ENCODE results near the gene RAB12. TPM values are rescaled to one million over a fixed set of nuclear protein-coding genes. Genes with fewer than 3 reads are reported as not detected.
"Not testable (repeated sequence)": the region's sequence is repeated elsewhere in the genome, so short reads cannot be mapped to it uniquely, and the experiment has no call there.

Gene RAB12
- total RNA-seq, 1 experiment from 2014 or later: 24.9 TPM

DNA sequence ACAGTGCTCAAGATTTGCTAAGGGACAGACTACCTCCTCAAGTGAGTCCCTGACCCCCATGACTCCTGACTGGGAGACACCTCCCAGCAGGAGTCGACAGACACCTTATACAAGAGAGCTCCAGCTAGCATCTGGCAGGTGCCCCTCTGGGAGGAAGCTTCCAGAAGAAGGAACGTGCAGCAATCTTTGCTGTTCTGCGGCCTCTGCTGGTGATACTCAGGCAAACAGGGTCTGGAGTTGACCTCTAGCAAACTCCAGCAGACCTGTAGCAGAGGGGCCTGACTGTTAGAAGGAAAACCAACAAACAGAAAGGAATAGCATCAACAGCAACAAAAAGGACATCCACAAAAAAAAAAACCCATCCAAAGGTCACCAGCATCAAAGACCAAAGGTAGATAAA, 38.1 kb downstream of the RAB12 start:
- not testable (repeated sequence) for DNase-seq (ENCODE audit: low spot score)

DNA sequence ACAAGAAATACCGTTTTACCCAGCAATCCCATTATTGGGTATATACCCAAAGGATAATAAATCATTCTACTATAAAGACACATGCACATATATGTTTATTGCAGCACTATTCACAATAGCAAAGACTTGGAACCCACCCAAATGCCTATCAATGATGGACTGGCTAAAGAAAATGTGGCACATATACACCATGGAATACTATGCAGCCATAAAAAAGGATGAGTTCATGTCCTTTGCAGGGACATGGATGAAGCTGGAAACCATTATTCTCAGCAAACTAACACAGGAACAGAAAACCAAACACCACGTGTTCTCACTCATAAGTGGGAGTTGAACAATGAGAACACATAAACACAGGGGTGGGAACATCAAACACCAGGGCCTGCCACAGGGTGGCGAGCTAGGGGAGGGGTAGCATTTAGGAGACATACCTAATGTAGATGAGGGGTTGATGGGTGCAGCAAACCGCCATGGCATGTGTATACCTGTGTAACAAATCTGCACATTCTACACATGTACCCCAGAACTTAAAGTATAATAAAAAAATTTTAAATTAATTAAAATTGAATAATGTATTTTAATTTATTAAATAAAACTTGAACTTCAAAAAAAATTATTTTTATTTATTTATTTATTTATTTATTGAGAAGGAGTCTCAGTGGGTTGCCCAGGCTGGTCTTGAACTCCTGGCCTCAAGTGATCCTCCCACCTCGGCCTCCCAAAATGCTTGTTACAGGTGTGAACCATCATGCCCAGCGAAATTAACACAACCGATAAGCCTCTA, 42.4 kb downstream of the RAB12 start:
- DNase-seq (ENCODE audit: low spot score): not testable (repeated sequence)

DNA sequence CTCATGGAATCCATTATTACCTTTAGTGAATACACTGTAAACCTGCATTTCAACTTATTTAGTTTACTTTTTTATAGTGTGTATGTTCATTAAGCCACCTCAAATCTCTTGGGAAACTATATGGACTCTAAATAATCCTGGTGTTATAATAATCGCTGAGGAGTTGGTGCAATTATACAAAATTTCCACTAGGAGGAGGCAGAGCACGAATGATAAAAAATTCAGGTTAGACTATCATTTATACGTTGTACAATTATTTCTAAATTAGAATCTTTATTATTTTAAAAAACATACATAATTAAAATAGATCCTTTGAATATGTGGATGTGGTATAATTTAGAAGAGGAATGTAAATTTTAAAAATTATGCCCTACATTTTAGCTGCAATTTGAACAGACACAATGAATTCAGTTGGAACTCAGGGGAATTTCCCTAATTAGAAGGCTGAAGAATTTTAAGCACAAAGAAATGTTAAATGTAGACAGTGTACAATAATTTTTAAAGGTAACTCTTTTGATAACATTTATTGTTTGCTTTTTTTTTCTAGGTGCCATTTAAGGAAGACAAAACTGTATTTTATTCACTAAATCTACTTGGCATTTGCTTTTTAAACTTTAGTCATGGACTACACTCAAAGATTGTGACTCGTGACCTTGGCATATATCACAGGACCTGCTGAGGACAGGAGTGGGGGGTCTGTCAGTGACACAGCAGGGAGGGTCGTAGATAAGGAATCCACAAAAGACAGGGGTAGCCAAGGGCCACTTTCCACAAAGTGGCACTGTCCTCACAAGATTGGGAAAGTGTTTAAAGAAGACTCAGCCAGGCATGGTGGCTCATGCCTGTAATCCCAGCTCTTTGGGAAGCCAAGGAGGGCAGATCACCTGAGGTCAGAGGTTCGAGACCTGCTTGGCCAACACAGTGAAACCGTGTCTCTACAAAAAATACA, 45.5 kb downstream of the RAB12 start:
- DNase-seq (ENCODE audit: low spot score): peak; percentile 66

DNA sequence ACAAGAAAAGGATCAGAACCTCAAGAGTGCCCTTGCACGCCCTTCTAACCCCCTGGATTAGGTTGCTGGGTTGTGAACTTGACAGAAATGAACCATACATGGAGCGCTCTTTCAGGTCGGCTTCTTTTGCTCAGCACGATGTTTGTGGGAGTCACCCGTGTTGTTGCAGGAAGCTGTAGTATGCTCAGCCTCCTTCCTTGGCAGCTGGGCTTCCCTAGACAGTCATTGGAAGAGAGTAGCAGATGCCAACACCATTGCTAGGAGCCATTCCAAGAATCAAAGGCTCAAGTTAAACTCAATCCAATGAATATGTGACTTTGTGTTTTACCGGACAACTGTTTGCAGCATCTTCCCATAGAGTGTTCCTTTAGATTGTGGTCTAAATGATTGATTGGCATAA, 47.0 kb downstream of the RAB12 start:
- no peak for DNase-seq (ENCODE audit: low spot score)

DNA sequence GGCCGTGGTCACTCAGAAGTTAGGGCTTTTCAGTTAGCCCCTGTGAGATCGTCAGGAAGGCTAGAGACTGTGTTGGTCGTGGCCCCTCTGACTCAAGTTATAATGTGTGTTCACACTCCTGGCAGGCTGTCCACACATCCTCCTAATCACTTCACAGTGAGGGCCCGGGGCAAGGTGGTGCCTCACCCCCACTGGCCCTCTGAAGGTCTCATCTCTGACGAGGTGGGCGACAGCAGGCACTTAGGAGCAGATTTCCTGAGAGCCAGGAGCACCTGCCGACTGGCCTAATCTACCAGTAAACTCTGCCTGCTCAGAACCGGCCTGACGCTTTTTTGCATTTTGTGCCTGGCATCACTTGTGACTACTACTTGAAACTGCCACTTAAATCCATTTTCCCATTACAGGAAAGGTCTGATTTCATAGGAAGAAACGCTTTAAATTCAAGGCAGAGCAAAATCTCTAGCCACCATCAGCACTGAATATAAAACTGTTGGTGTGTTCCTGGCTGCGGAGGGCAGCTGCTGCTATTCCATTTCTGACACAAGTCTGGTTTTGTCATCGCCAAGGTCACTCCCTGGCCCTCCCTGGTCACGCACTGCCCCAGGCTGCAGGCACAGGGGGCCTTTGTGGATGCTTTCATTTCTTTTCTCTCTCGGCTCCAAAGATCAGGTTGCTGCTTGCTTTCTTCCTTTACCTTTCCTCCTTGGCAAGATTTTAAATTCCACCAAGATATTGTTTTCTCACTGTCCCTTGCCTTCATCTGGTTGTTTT, 48.0 kb downstream of the RAB12 start:
- no peak for DNase-seq (ENCODE audit: low spot score)

DNA sequence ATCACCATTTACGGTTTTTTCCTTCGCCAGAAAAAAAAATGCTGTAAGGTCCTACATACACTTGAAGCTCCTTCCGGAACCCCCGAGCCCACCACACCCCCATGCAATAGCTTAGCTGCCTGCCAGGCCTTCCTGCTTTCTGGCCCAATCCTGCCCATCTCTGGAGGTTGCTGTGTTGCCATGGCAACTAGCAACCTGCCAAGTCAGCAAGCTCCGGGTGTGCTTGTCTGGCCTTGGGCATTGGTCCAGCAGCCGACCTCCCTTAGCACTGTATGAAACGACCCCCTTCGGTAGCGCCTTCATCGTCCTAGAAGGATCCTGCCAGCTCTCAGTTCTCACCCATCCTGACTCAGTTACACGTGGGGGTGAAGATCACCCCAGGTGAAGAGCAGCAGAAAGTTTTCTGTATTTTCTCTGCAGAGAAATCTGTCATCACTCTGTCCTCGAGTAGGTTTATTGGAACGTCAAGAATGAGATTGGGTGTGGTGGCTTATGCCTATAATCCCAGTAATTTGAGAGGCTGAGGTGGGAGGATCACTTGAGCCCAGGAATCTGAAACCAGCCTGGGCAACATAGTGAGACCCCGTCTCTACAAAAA, 48.7 kb downstream of the RAB12 start:
- no peak for DNase-seq (ENCODE audit: low spot score)

DNA sequence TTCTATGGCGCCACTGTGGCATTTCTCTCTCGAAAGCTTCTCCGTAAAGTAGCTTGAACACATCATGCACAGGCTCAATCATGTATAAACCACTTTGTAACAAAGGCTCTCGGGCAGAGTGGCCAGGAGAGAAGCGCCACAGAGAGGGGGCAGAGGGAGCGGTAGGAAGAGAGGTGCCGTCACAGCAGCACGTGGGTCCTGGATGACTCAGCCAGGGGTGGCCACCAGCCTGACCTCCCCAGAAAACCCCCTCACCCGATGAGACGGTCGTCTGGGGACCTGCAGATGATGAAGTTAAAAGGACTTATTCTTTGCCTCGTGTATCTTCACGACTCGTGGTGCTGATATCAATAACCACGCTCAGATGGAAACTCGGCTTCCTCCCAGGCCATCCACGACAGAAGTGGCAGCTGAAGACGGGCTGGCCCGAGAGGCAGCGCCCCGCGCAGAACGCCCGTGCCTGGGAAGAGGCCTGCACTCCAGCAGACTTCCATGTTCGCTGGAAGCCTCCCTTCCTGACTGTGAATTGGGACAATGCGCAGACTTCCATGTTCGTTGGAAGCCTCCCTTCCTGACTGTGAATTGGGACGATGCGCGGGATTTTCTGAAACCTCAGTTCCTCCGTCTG, 49.7 kb downstream of the RAB12 start:
- DNase-seq (ENCODE audit: low spot score): no peak

DNA sequence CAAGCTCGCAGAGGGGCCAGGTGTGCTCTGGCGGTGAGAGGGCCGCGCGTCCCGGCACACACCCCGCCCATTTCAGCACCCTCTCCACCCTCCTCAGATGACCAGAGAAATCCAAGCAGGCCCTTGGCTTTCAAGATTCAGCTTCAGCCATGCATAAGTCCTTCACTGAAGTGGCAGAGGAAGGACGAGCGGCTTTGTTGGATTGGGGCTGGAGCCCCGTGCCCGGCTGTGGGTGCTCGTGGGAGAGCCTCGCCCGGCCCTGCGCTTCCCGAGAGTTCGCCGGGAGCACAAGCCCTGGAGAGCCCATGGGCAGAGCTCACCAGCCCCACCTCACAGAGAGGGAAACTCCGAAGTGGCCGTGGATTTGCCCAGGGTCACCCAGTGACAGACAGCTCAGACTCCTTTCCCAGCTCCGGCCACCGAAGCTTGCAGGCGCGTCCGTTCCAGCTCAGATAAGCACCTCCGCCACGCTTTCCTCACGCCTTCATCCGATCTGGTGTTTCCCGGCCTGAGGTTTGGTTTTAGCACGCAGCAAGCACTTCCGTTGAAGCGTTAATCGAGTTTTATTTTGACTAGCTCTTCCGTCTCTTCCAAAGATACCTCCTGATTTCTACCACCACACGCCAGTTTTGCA, 50.5 kb downstream of the RAB12 start:
- DNase-seq (ENCODE audit: low spot score): no peak

DNA sequence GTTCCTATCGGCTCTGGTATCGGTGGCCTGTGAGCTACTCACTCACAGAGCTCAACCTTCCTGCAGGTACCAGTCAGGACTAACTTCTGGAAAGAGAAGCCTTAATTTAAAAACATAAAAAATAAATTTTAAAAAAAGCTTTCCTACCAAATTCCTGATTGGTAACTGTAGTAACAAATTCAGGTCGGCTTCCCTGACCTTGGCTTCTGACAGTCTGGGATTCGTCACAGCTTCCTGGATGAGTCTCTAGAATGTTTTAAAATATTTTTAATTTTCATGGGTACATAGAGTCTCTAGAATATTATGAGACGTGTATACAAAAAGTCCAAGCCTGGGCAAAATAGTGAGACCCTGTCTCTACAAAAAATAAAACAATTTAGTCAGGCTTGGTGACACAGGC, 51.1 kb downstream of the RAB12 start:
- no peak for DNase-seq (ENCODE audit: low spot score)

DNA sequence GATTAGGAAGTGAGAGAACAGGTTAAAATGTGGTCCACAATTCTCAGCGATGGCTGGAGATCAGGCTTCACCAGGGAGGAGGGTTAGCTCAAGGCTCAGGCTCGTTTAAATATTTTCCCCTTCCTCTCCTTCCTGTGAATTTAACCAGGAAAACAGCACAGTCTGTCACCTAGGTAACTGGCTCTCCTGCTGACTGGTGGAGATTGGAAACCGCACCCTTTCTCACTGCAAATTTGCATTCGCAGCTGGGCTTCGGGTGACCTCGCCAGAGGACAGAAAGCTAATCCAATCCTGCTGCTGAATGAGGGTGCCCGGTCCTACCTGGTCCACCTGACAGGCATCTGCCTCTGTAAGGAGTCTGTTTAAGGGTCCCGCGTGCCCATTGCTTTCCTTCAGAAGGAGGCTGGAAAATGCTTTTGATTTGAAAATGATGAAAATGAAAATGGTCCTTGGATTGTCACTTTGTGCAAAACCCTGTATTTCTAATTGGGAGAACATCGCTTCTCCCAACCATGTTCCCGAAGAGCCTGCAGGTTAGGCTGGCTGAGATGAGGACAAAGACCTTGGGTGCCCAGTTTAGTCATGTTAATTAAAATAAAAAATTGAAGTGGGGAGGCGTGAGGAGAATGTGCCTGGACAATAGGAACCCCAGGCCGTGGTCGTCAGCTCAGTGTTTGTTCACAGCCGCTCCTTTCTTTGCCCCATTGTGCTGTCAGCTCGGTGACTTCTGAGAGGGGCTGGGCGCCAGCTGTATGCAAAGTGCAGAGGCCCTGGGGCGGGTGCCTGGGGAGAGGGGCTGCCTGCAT, 52.7 kb downstream of the RAB12 start:
- DNase-seq (ENCODE audit: low spot score): no peak

DNA sequence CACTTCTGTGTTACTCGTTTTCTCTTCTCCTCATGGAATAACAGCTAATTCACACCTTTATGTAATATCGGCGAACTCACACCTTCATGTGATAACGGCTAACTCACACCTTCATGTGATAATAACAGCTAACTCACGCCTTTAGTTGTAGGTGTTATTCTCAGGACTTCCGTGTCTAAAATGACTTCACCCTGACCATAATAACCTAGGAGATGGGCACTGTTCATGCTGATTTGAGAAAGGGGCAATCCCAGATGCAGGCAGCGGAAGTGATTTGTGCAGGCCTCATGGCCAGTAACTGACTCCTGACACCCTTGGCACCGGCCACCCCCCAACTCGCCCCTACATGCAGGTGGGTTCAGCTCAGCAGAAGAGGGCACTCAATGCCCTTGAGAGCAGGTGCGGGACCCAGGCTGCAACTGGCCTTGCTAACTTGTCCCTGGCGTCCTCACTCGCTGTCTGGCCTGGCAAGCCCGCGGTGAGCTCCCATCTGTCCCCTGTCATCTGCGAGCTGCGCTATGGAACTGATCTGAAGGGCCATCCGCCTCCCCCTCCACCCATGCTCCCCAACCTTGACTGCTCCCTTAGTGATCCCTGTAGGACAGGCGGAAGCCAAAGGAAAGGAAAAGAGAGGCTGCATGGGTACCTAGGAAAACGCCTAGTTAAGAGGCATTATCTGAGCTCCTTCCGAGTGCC, 53.5 kb downstream of the RAB12 start:
- no peak for DNase-seq (ENCODE audit: low spot score)

DNA sequence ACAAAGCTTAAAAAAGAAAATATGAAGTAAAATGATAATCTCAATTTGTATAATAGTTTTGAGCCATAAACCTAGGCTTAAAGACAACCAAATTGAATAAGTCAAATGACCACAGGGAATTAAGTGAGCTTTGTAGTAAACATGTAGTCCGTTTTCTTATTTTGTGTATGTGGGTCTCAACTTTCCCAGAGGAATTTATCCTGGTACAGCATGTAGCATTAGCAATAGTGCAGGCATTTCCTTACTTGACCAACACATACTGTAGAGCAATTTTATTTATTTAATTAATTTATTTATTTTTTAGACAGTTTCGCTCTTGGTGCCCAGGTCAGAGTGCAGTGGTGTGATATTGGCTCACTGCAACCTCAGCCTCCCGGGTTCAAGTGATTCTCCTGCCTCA, 58.6 kb downstream of the RAB12 start:
- DNase-seq (ENCODE audit: low spot score): no peak

DNA sequence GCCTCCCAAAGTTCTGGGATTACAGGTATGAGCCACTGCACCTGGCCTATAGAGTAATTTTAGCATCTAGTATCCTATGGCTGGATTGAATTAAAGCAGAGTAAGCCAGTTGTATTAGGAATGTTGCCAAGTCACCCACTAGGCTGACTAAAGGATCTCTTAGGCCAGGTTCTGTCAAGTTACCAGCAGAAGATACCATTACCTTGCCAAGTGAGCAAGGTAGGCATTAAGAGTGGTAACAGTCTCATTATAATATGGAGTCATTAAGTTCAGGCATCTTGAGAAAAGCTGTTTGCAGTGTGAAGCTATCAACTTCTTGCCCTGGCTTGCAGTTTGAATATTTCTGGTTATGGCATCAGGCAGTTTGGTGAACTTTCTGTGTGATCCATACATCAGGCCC, 59.1 kb downstream of the RAB12 start:
- DNase-seq (ENCODE audit: low spot score): no peak

DNA sequence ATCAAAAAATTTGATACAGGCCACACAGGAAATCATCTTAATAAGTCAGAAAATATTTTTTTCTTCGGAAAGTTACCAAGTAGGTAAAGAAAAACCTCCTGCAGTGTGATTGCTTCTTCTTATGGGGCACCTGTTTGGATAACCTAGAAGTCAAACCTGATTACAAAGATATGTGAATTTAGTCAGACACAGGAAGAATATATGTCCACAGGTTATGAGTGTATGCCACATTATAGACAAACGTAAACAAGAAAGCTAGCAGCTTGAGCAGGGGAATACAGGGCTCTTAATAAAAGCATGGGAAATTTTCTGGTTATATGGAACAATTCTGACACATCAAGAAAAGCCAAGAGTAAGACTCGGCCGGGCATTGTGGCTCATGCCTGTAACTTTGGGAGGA, 60.3 kb downstream of the RAB12 start:
- DNase-seq (ENCODE audit: low spot score): no peak

DNA sequence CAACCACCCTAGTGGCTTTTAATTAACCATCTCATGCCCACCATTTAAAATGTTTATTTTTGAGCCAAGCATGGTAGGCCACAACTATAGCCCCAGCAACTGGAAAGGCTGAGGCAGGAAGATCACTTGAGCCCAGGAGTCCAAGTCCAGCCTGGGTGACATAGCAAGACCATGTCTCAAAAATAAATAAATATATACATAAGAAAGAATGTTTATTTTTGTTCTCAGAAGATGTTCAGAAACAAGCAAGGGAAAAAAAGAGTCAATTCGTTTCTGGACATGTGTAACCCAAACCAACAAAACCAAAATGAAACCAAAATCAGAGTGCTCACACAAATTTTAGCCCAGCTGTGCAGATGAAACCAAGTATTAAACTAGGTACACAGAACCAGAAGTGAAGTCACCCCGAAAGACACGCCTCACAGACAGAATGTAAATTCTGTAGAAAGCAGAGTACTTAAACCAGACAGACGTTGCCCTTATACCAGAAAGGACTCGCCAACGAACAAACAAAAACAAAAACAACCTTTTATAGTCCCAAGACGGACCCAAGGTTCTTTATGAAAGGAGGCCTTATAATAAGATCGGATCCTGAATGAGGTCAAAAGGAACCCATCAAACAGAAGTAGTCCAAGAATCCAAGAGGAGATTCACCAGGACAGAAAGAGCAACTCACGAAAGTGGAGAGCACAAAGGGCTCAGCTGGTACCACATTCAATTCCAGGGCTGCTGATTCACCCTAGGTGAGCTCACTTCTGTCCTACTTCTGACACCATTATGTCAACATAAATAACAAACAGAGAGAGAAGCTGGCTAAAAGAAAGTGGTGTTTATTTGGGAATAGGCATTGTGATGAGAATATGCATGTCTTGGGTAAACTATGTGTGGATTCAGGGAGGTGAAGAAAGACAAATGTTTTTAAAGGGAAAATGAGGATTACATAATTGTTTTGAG, 64.3 kb downstream of the RAB12 start:
- DNase-seq (ENCODE audit: low spot score): no peak

DNA sequence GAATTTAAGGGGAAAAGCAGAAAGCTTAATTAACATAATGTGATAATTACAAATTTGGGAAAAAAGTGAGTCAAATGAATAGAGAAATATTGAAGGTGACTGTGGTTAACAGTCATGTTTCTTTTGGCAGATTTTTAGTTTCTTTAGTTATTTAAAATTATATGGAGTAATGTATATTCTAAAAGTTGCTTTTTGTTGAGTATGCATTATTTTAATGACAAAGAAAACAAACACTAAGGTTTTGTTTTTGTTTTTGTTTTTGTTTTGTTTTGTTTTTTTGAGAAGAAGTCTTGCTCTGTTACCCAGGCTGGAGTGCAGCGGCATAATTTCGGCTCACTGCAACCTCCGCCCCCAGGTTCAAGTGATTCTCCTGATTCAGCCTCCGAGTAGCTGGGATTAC, 65.8 kb downstream of the RAB12 start:
- DNase-seq (ENCODE audit: low spot score): no peak

DNA sequence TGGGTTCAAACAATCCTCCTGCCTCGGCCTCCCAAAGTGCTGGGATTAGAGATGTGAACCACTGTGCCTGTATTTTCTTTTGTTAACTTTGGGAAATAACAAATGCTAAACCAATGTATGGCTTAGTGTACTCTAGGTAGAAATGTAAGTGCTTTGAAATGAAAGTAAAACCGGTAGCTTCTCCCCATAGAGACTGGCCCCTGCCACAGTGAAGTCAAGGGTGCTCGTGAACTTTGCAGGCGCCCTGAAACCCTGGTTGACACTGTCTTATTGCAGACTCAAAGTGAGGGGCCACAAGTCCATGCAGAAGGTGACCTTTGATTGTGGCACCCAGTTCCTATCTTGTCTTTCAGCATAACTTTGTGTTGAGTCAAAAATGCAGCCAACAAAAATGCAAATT, 72.0 kb downstream of the RAB12 start:
- no peak for DNase-seq (ENCODE audit: low spot score)

DNA sequence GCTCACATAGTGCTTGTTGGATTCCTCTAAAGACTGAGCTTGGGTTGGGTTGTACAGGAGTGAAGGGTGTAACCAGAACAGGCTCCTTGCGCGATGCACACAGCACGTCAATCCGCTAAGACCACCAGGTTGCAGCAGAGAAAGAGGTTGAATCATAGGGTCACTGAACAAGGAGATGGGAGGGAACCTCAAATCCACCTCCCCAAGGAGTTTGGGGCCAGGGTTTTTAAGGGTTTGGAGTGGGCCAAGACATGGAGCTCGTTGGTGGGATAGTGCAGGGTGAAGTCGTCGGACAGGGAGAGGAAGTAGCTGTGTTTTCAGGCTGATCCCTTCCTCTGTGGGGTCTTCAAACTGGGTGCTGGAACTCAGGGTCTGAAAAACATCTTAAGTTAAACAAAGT, 75.3 kb downstream of the RAB12 start:
- no peak for DNase-seq (ENCODE audit: low spot score)

All from HT-29 (cell line).